Hepatocyte (in vitro differentiated cells): Measurements from ENCODE around the gene TTC34.

Experiments used
- EZH2phosphoT487 ChIP-seq: fragments of 200-600 bp; sonication (generic); IDR thresholded peaks from one replicate; pipeline ENCODE4 v1.6.1; 2018; ENCODE audit warnings: antibody characterized with exemption, mild to moderate bottlenecking, low read depth, moderate library complexity; ENCODE audit not compliant: unreplicated experiment, severe bottlenecking
- TF ChIP-seq, protein P1 (sequence below): fragments of 200-600 bp; sonication (generic); IDR thresholded peaks from 2 replicates; pipeline ENCODE4 v1.5.1; 2016; ENCODE audit warnings: antibody characterized with exemption, mild to moderate bottlenecking; ENCODE audit not compliant: poor library complexity

DNA sequence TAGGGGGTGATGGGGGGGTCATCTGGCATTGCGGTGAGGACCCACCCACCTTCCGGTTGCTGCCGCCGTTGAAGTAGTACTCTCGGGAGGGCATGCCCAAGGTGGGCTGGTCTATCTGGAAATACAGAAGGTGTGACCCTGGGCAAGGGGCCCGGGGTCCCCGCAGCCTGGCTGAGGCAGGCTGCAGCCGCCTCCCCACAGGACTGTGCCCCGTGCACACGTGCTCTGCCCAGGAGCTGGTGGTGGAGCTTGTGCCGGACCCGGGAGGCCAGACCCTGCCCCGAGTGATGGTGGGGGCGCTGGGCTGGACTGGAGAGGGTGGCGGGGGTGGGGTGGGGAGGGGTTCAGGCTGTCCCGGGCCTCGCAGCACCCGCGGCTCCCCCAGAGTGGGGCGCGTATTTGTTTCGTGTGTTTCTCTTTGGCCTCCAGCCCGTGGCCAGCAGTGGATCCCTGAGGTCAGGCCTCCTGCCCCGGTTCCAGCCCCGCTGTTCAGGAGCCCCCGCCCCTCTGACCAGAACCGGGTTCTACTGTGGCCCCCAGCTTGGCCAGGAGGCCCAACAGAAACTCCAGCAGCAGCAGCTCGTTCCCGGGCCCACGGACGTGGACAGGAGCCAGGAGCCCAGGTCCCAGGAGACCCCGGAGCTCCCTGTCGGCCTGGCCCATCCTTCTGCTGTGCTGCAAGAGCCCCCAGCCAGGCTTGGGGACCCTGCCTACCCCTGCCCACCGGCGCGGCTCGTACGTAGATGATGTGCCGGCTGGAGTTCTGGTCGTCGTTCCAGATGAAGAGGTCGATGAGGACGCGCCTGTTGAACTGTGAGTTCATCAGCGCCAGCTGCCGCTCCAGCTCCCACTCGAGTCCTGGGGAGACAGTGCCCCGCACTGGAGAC, 195.7 kb downstream of the TTC34 start:
- TF ChIP-seq, protein P1, sequence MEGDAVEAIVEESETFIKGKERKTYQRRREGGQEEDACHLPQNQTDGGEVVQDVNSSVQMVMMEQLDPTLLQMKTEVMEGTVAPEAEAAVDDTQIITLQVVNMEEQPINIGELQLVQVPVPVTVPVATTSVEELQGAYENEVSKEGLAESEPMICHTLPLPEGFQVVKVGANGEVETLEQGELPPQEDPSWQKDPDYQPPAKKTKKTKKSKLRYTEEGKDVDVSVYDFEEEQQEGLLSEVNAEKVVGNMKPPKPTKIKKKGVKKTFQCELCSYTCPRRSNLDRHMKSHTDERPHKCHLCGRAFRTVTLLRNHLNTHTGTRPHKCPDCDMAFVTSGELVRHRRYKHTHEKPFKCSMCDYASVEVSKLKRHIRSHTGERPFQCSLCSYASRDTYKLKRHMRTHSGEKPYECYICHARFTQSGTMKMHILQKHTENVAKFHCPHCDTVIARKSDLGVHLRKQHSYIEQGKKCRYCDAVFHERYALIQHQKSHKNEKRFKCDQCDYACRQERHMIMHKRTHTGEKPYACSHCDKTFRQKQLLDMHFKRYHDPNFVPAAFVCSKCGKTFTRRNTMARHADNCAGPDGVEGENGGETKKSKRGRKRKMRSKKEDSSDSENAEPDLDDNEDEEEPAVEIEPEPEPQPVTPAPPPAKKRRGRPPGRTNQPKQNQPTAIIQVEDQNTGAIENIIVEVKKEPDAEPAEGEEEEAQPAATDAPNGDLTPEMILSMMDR: no peak
- TF ChIP-seq EZH2phosphoT487: no peak
